GM18507 (cell line): ENCODE data around the gene SPEF1.
A peak's percentile ranks its signal among the peaks of the same experiment; 100 is the strongest.

Experiments used
- DNase-seq: peaks from one replicate; pipeline ENCODE4 v3.0.0; 2011; ENCODE audit warnings: low read depth; ENCODE audit not compliant: insufficient read length; ENCODE audit errors: extremely low spot score
- FAIRE-seq: peaks from 2 replicates; lab custom pipeline; 2011; peaks lifted over from hg19 to GRCh38; lab: Jason Lieb, UNC

SPEF1 gene

GRCh38 chr20:3753501-3754275 is 27.6 kb downstream of the SPEF1 start:
- DNase-seq = no peak
- FAIRE-seq = no peak

GRCh38 chr20:3753098-3753497 is 28.1 kb downstream of the SPEF1 start:
- FAIRE-seq (peak; percentile 68), DNase-seq (peak; percentile 46)

GRCh38 chr20:3752386-3752759 is 28.9 kb downstream of the SPEF1 start:
- no peak for FAIRE-seq

GRCh38 chr20:3751675-3752385 is 29.4 kb downstream of the SPEF1 start:
- DNase-seq (no peak), FAIRE-seq (no peak)

More at GRCh38 chr20:3752386-3752759, 28.9 kb downstream of the SPEF1 start:
- no peak for DNase-seq

- FAIRE-seq (no peak), DNase-seq (no peak)
These were observed 30.0 kb downstream of the SPEF1 start for GRCh38 chr20:3751305-3751674.

- peak; percentile 56 for DNase-seq
- no peak for FAIRE-seq
These were observed 31.3 kb downstream of the SPEF1 start for GRCh38 chr20:3749689-3750531.

- DNase-seq (no peak), FAIRE-seq (no peak)
These were observed 32.1 kb downstream of the SPEF1 start for GRCh38 chr20:3749087-3749688.

- DNase-seq = no peak
- no peak for FAIRE-seq
These were observed 33.2 kb downstream of the SPEF1 start for GRCh38 chr20:3748073-3748472.

- FAIRE-seq (no peak), DNase-seq (no peak)
These were observed 33.8 kb downstream of the SPEF1 start for GRCh38 chr20:3747471-3747870.

GRCh38 chr20:3745686-3746173 is 35.5 kb downstream of the SPEF1 start:
- no peak for DNase-seq

GRCh38 chr20:3744806-3745685 is 36.2 kb downstream of the SPEF1 start:
- FAIRE-seq (peak; percentile 68), DNase-seq (peak; percentile 38)

More at GRCh38 chr20:3745686-3746173, 35.5 kb downstream of the SPEF1 start:
- no peak for FAIRE-seq

- FAIRE-seq = no peak
These were observed 37.2 kb downstream of the SPEF1 start for GRCh38 chr20:3744037-3744436.

GRCh38 chr20:3743251-3743650 is 38.0 kb downstream of the SPEF1 start:
- FAIRE-seq (no peak), DNase-seq (no peak)

More at GRCh38 chr20:3744037-3744436, 37.2 kb downstream of the SPEF1 start:
- DNase-seq = no peak

GRCh38 chr20:3741836-3742458 is 39.3 kb downstream of the SPEF1 start:
- DNase-seq (no peak), FAIRE-seq (no peak)

- no peak for DNase-seq
- FAIRE-seq = no peak
These were observed 40.5 kb downstream of the SPEF1 start for GRCh38 chr20:3740615-3741301.

GRCh38 chr20:3739926-3740451 is 41.3 kb downstream of the SPEF1 start:
- FAIRE-seq (no peak), DNase-seq (no peak)
